OCI-LY7 (cell line): ENCODE measurements around the gene HOXA10. TPM values are rescaled to one million over a fixed set of nuclear protein-coding genes. Genes with fewer than 3 reads are reported as not detected.

Experiments
- BruUV-seq: library from RNA; stranded (reverse); fragments of 400-500 nt; replicated peaks from 2 replicates; lab custom pipeline; 2021; lab: Mats Ljungman, UMichigan
- CTCF ChIA-PET: fragments of 300-600 bp; sonication (Branson Sonifier 250); formaldehyde crosslinking; loops from one replicate; lab custom pipeline; 2022; ENCODE audit warnings: antibody characterized with exemption; ENCODE audit not compliant: unreplicated experiment; lab: Charles Lee
- POLR2A ChIA-PET: fragments of 300-600 bp; sonication (Branson Sonifier 250); formaldehyde crosslinking; loops from one replicate; lab custom pipeline; 2022; ENCODE audit warnings: antibody characterized with exemption; lab: Charles Lee
- DNase-seq: peaks from one replicate; pipeline ENCODE4 v3.0.0-alpha.2; 2015; ENCODE audit warnings: low spot score
- H2AFZ ChIP-seq: fragments of 200-600 bp; sonication (generic), shearing (Covaris generic); 2 replicates; pipeline ENCODE4 v1.6.1; 2014; ENCODE audit warnings: mild to moderate bottlenecking, antibody characterized with exemption, low read length, moderate library complexity
- H3K27ac ChIP-seq: fragments of 200-600 bp; sonication (generic); 2 replicates; pipeline ENCODE4 v1.5.1; 2014; ENCODE audit warnings: mixed run types, low read depth, mild to moderate bottlenecking, moderate library complexity, low read length, inconsistent platforms; ENCODE audit not compliant: poor library complexity, severe bottlenecking
- H3K36me3 ChIP-seq: fragments of 200-600 bp; sonication (generic); 2 replicates; pipeline ENCODE4 v1.6.1; 2014; ENCODE audit warnings: mild to moderate bottlenecking, antibody characterized with exemption, low read length, moderate library complexity, mixed read lengths; ENCODE audit not compliant: insufficient read depth
- H3K4me1 ChIP-seq: fragments of 200-600 bp; sonication (generic); 2 replicates; pipeline ENCODE4 v1.5.1; 2014; ENCODE audit warnings: mild to moderate bottlenecking, low read length; ENCODE audit not compliant: insufficient read depth, poor library complexity, severe bottlenecking
- H3K4me2 ChIP-seq: fragments of 200-600 bp; sonication (generic); 2 replicates; pipeline ENCODE4 v1.6.1; 2014; ENCODE audit warnings: mild to moderate bottlenecking, low read length
- H3K4me3 ChIP-seq: fragments of 200-600 bp; sonication (generic); 2 replicates; pipeline ENCODE4 v1.5.1; 2014; ENCODE audit warnings: mild to moderate bottlenecking, low read depth, low read length; ENCODE audit not compliant: poor library complexity, severe bottlenecking
- H3K79me2 ChIP-seq: fragments of 200-600 bp; sonication (generic); 2 replicates; pipeline ENCODE4 v1.6.1; 2016; ENCODE audit warnings: low read depth, mild to moderate bottlenecking, low read length, moderate library complexity, mixed read lengths; ENCODE audit not compliant: insufficient read depth
- H3K9me2 ChIP-seq: fragments of 200-600 bp; sonication (generic); 2 replicates; pipeline ENCODE4 v1.6.1; 2016; ENCODE audit warnings: mild to moderate bottlenecking, low read length, mixed read lengths; ENCODE audit not compliant: insufficient read depth
- H3K9me3 ChIP-seq: fragments of 200-600 bp; sonication (generic); 2 replicates; pipeline ENCODE4 v1.6.1; 2014; ENCODE audit warnings: mild to moderate bottlenecking, mixed run types, low read length, mixed read lengths
- H4K20me1 ChIP-seq: fragments of 200-600 bp; sonication (generic); 2 replicates; pipeline ENCODE4 v1.6.1; 2014; ENCODE audit warnings: mild to moderate bottlenecking, antibody characterized with exemption, low read length, moderate library complexity, mixed read lengths; ENCODE audit not compliant: insufficient read depth
- EZH2phosphoT487 ChIP-seq: fragments of 200-600 bp; sonication (generic); IDR thresholded peaks from 2 replicates; pipeline ENCODE4 v1.6.1; 2018; ENCODE audit warnings: low read depth, borderline replicate concordance, mild to moderate bottlenecking, mixed run types, antibody characterized with exemption, low read length, moderate library complexity, mixed read lengths
- intact Hi-C: fragments of 100-400 bp; cut with micrococcal nuclease; formaldehyde crosslinking; loops from one replicate; pipeline ENCODE4 v1.10.0; 2022; ENCODE audit not compliant: unreplicated experiment
- total RNA-seq, 2 experiments: library from RNA; depleted of rRNA in 1 of 2; stranded (reverse); fragments of >200 nt in 1 of 2; shearing (Covaris generic) in 1 of 2; gene quantifications; 2 replicates each; pipeline ENCODE4 v1.2.3, GENCODE V29; 2014 to 2022
- TF ChIP-seq, protein P1 (sequence below): fragments of 200-600 bp; sonication (generic); conservative IDR thresholded peaks from 2 replicates; pipeline ENCODE4 v1.5.1; 2014; ENCODE audit warnings: mild to moderate bottlenecking, antibody characterized with exemption, low read length, moderate library complexity, mixed read lengths

The HOXA10 gene
- total RNA-seq, 2 experiments from 2014 or later: not detected

DNA sequence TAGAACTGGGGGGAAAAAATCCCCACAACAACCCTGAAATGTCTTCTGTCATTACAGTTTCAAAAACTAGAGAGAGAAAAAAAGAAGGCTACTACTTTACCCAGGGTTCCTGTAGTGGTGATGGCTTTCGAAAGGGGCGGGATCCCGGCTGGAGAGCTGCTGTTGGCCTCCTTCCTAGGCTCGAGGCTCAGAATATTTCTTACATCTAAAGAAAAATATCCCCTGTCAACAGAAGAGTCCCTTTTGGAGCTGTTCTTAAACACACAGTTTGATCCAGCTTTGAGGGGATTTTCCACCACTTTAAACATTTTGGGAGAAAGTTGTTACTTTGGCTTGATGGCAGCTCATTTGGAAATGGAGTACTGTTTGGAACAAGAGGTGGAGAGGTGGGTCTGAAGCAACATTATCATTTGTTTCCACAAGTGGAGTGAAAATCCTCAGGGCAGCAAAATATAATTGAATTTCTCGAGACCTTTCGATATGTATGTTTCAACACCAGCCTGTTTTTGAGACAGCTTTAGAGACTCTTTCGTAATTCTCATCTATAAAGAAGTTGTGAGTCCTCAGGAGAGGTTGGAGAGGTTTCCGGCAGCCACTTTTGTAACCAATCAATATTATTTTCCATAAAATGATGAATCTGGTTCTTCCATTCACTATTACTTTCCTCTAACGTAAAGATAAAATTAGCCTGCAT lies 20.7 kb upstream of the HOXA10 start:
- intact Hi-C loops: loop anchor here (5.0 to 10.0 kb wide), 4 partner anchors 412 to 882 kb away; partner anchors contain the start of gene HIBADH
- TF ChIP-seq EZH2phosphoT487: no peak
- TF ChIP-seq, protein P1, sequence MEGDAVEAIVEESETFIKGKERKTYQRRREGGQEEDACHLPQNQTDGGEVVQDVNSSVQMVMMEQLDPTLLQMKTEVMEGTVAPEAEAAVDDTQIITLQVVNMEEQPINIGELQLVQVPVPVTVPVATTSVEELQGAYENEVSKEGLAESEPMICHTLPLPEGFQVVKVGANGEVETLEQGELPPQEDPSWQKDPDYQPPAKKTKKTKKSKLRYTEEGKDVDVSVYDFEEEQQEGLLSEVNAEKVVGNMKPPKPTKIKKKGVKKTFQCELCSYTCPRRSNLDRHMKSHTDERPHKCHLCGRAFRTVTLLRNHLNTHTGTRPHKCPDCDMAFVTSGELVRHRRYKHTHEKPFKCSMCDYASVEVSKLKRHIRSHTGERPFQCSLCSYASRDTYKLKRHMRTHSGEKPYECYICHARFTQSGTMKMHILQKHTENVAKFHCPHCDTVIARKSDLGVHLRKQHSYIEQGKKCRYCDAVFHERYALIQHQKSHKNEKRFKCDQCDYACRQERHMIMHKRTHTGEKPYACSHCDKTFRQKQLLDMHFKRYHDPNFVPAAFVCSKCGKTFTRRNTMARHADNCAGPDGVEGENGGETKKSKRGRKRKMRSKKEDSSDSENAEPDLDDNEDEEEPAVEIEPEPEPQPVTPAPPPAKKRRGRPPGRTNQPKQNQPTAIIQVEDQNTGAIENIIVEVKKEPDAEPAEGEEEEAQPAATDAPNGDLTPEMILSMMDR: no peak
- no peak for DNase-seq
- no peak overlapping the region for H3K27ac ChIP-seq
- H3K9me3 ChIP-seq: no peaks in the 10 kb centered on the region
- no peak overlapping the region for H3K4me2 ChIP-seq
- H4K20me1 ChIP-seq: no peaks in the 10 kb centered on the region
- no peaks in the 10 kb centered on the region for H3K79me2 ChIP-seq
- no peak overlapping the region for H2AFZ ChIP-seq
- no peak overlapping the region for H3K4me3 ChIP-seq
- BruUV-seq: no TSS peak
- H3K36me3 ChIP-seq: no peaks in the 10 kb centered on the region
- no peaks in the 10 kb centered on the region for H3K4me1 ChIP-seq
- ChIA-PET CTCF (interaction anchor here (0.6 kb wide), 1 partner anchor 725 kb away, joined by 3 read pairs; no protein-coding TSS in a partner anchor), POLR2A (interaction anchor here (0.8 kb wide), 1 partner anchor 288 kb away, joined by 3 read pairs; no protein-coding TSS in a partner anchor)
- H3K9me2 ChIP-seq: no peaks in the 10 kb centered on the region

- Histone ChIP-seq H3K4me3 (no peak overlapping the region), H2AFZ (no peak overlapping the region), H3K4me2 (no peak overlapping the region), H3K9me2 (no peaks in the 10 kb centered on the region), H3K4me1 (no peaks in the 10 kb centered on the region), H3K27ac (no peak overlapping the region), H3K79me2 (no peaks in the 10 kb centered on the region), H4K20me1 (no peaks in the 10 kb centered on the region), H3K36me3 (no peaks in the 10 kb centered on the region), H3K9me3 (no peaks in the 10 kb centered on the region)
- intact Hi-C loops: loop anchor here (10.0 kb wide), 2 partner anchors 471 to 831 kb away; partner anchors contain the start of gene HIBADH
- ChIA-PET CTCF (no interaction called here), POLR2A (no interaction called here)
- TF ChIP-seq, protein P1: no peak
- no peak for TF ChIP-seq EZH2phosphoT487
- no peak for DNase-seq
- BruUV-seq: no TSS peak
Observed at GRCh38 chr7:27194002-27194352, 19.9 kb upstream of the HOXA10 start.
